Breast epithelium (tissue), 3 donors: ENCODE data around the gene TAF7L.

Experiments used
- CTCF ChIP-seq, 3 donors: fragments of 450-650 bp; IDR thresholded peaks; one replicate each; pipeline ENCODE4 v1.5.1; 2016 to 2017; ENCODE audit warnings: antibody characterized with exemption in 3 of 3, mild to moderate bottlenecking in 3 of 3, moderate library complexity in 3 of 3
- POLR2A ChIP-seq: fragments of 450-650 bp; IDR thresholded peaks from one replicate; pipeline ENCODE4 v1.6.1; 2016; ENCODE audit warnings: antibody characterized with exemption, mild to moderate bottlenecking, moderate library complexity
- POLR2AphosphoS5 ChIP-seq, 3 donors: sonication (generic); formaldehyde crosslinking; IDR thresholded peaks; one replicate each; pipeline ENCODE4 v1.6.1; 2017; ENCODE audit warnings: antibody characterized with exemption in 3 of 3

GRCh38 chrX:101258259-101258581, 32.9 kb downstream of the TAF7L start:
- TF ChIP-seq POLR2AphosphoS5 (IDR thresholded peaks at IDR 0.05), result no peak
- no peak for TF ChIP-seq CTCF (IDR thresholded peaks at IDR 0.05)
- no peak for TF ChIP-seq POLR2A
